ENCODE results near the gene NFIB. TPM values are rescaled to one million over a fixed set of nuclear protein-coding genes. Genes with fewer than 3 reads are reported as not detected.

Gene NFIB
- total and polyA plus RNA-seq, 2 of the 13 experiments (the other 11 are each of a cell fraction or from before 2014, with no cell fraction given): 0.98 to 4.6 TPM

DNA sequence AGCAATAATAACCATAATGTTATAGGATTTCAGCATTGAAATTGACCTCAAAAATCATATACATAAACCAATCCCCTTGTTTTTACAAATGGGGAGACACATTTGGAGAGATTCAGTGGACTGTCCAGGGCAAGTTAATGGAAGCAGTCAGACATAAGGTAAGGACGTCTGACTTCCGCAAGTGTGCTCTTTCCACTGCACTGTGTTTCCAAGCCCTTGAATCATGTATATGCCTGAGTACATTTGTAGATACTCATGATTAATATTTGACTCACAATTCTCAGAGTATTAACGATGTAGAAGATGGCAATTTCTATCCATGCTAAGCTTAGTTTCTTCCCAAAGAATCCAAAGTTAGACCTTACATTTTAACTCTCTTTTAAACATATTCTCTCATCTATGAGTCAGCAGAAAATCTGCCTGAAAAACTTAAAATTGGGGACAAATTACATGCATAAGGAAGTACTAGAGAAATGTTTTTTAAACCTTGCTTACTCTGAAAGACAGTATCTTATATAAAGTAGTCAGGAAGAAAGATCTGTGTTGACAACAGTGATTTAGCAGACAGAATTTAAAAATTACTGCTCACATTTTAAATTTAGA is 165.3 kb downstream of the NFIB start:
- no peak for ATAC-seq
- intact Hi-C loops (cut with micrococcal nuclease; ENCODE audit: unreplicated experiment): no loop called here
- H3K27me3 ChIP-seq (ENCODE audit: control insufficient read depth in 1 of 2, insufficient read depth in 2 of 2, low read length in 2 of 2): no peaks in the 10 kb centered on the region
- CTCF ChIA-PET (ENCODE audit: low intra/inter-chr PET ratio, low total read pairs): no interaction called here
- POLR2A ChIA-PET: no interaction called here
- H3K9me3 ChIP-seq (ENCODE audit: low read length): no peaks in the 10 kb centered on the region
- DNase-seq (ENCODE audit: low spot score): no peak
- BruUV-seq (replicated peaks): no TSS peak
- no peaks in the 10 kb centered on the region for H3K4me1 ChIP-seq (ENCODE audit: insufficient read depth, low read length)
- no peaks in the 10 kb centered on the region for H3K79me2 ChIP-seq (ENCODE audit: insufficient read depth, low read length)
- H4K20me1 ChIP-seq (ENCODE audit: insufficient read depth, low read length): no peaks in the 10 kb centered on the region
- WGBS (ENCODE audit: low lambda C conversion rate): 69% methylated on average over 3 of the region's 3 CpGs
- FAIRE-seq: no peak
- no peaks in the 10 kb centered on the region for H3K36me3 ChIP-seq (replicated peaks in 1 of 2; ENCODE audit: control insufficient read depth in 1 of 2, insufficient read depth in 2 of 2, low read length in 2 of 2)
- no peak overlapping the region for H2AFZ ChIP-seq (ENCODE audit: low read length)
- H3K9ac ChIP-seq (ENCODE audit: insufficient read depth, low read depth, low read length): no peak overlapping the region
- TF ChIP-seq MAFK (conservative IDR thresholded peaks at IDR 0.05 in 1 of 2, IDR thresholded peaks at IDR 0.05 in 1 of 2; ENCODE audit: low read length in 2 of 2) (peak; percentile 5 to 48; a peak in 2 of 4 replicates), TSC22D2 (CRISPR knock-in tag; IDR thresholded peaks at IDR 0.05; ENCODE audit: borderline replicate concordance) (no peak)
- no peak overlapping the region for H3K27ac ChIP-seq (ENCODE audit: extremely low read length, insufficient read depth, low read length)
- no peak overlapping the region for H3K4me3 ChIP-seq (replicated peaks in 1 of 3; ENCODE audit: insufficient read depth in 1 of 3, low read depth in 2 of 3, low read length in 3 of 3)
- in situ Hi-C loops (cut with HindIII; ENCODE audit: extremely low pct_ligation_motif_present, low pct_unique_long_range_greater_than_20kb): no loop called here
- H3K4me2 ChIP-seq (ENCODE audit: low read depth, low read length): no peak overlapping the region

DNA sequence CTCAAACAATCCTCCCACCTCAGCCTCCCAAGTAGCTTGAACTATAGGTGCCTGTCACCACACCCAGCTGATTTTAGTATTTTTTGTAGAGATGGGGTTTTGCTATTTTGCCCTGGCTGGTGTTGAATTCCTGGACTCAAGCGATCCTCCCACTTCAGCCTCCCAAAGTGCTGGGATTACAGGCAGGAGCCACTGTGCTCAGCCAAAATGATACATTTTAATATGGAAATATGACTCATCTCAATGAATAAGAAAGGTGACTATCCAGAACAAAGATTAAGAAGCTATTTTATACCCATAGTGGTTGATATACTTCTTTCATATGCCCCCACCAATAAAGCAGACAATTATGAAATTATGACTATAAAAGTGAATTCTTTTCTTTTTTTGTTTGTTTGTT is 166.2 kb downstream of the NFIB start:
- Histone ChIP-seq H4K20me1 (ENCODE audit: insufficient read depth, low read length) (no peaks in the 10 kb centered on the region), H3K79me2 (ENCODE audit: insufficient read depth, low read length) (no peaks in the 10 kb centered on the region), H3K4me2 (ENCODE audit: low read depth, low read length) (no peak overlapping the region), H3K4me3 (replicated peaks in 1 of 3; ENCODE audit: insufficient read depth in 1 of 3, low read depth in 2 of 3, low read length in 3 of 3) (no peak overlapping the region), H3K9me3 (ENCODE audit: low read length) (no peaks in the 10 kb centered on the region), H3K36me3 (replicated peaks in 1 of 2; ENCODE audit: control insufficient read depth in 1 of 2, insufficient read depth in 2 of 2, low read length in 2 of 2) (no peaks in the 10 kb centered on the region), H2AFZ (ENCODE audit: low read length) (no peak overlapping the region), H3K27ac (ENCODE audit: extremely low read length, insufficient read depth, low read length) (no peak overlapping the region), H3K27me3 (ENCODE audit: control insufficient read depth in 1 of 2, insufficient read depth in 2 of 2, low read length in 2 of 2) (no peaks in the 10 kb centered on the region), H3K9ac (ENCODE audit: insufficient read depth, low read depth, low read length) (no peak overlapping the region), H3K4me1 (ENCODE audit: insufficient read depth, low read length) (no peaks in the 10 kb centered on the region)
- CTCF ChIA-PET (ENCODE audit: low intra/inter-chr PET ratio, low total read pairs): no interaction called here
- no TSS peak for BruUV-seq (replicated peaks)
- in situ Hi-C loops (cut with HindIII; ENCODE audit: extremely low pct_ligation_motif_present, low pct_unique_long_range_greater_than_20kb) (no loop called here), intact Hi-C loops (cut with micrococcal nuclease; ENCODE audit: unreplicated experiment) (no loop called here)
- WGBS (ENCODE audit: low lambda C conversion rate): 92% methylated on average over 1 of the region's 1 CpG
- no peak for FAIRE-seq
- no peak for ATAC-seq
- no peak for DNase-seq (ENCODE audit: low spot score)
- POLR2A ChIA-PET: no interaction called here
- TF ChIP-seq MIXL1 (CRISPR knock-in tag; IDR thresholded peaks at IDR 0.05): no peak
- no peak for TF ChIP-seq U2AF2 (IDR thresholded peaks at IDR 0.05; ENCODE audit: low read depth, low read length)
- TF ChIP-seq, protein P1, sequence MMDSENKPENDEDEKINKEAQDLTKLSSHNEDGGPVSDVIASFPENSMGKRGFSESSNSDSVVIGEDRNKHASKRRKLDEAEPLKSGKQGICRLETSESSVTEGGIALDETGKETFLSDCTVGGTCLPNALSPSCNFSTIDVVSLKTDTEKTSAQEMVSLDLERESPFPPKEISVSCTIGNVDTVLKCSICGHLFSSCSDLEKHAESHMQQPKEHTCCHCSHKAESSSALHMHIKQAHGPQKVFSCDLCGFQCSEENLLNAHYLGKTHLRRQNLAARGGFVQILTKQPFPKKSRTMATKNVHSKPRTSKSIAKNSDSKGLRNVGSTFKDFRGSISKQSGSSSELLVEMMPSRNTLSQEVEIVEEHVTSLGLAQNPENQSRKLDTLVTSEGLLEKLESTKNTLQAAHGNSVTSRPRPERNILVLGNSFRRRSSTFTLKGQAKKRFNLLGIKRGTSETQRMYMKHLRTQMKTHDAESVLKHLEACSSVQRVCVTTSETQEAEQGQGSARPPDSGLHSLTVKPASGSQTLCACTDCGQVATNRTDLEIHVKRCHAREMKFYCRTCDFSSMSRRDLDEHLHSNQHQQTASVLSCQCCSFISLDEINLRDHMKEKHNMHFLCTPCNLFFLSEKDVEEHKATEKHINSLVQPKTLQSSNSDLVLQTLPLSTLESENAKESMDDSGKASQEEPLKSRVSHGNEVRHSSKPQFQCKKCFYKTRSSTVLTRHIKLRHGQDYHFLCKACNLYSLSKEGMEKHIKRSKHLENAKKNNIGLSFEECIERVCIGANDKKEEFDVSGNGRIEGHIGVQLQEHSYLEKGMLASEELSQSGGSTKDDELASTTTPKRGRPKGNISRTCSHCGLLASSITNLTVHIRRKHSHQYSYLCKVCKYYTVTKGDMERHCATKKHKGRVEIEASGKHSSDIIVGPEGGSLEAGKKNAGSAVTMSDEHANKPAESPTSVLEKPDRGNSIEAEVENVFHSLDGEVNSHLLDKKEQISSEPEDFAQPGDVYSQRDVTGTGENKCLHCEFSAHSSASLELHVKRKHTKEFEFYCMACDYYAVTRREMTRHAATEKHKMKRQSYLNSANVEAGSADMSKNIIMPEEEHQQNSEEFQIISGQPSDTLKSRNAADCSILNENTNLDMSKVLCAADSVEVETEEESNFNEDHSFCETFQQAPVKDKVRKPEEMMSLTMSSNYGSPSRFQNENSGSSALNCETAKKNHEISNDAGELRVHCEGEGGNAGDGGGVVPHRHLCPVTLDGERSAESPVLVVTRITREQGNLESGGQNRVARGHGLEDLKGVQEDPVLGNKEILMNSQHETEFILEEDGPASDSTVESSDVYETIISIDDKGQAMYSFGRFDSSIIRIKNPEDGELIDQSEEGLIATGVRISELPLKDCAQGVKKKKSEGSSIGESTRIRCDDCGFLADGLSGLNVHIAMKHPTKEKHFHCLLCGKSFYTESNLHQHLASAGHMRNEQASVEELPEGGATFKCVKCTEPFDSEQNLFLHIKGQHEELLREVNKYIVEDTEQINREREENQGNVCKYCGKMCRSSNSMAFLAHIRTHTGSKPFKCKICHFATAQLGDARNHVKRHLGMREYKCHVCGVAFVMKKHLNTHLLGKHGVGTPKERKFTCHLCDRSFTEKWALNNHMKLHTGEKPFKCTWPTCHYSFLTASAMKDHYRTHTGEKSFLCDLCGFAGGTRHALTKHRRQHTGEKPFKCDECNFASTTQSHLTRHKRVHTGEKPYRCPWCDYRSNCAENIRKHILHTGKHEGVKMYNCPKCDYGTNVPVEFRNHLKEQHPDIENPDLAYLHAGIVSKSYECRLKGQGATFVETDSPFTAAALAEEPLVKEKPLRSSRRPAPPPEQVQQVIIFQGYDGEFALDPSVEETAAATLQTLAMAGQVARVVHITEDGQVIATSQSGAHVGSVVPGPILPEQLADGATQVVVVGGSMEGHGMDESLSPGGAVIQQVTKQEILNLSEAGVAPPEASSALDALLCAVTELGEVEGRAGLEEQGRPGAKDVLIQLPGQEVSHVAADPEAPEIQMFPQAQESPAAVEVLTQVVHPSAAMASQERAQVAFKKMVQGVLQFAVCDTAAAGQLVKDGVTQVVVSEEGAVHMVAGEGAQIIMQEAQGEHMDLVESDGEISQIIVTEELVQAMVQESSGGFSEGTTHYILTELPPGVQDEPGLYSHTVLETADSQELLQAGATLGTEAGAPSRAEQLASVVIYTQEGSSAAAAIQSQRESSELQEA (CRISPR knock-in tag; IDR thresholded peaks at IDR 0.05; ENCODE audit: not compliant biosample characterization): no peak
- TF ChIP-seq, protein P2, sequence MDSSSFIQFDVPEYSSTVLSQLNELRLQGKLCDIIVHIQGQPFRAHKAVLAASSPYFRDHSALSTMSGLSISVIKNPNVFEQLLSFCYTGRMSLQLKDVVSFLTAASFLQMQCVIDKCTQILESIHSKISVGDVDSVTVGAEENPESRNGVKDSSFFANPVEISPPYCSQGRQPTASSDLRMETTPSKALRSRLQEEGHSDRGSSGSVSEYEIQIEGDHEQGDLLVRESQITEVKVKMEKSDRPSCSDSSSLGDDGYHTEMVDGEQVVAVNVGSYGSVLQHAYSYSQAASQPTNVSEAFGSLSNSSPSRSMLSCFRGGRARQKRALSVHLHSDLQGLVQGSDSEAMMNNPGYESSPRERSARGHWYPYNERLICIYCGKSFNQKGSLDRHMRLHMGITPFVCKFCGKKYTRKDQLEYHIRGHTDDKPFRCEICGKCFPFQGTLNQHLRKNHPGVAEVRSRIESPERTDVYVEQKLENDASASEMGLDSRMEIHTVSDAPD (CRISPR knock-in tag; IDR thresholded peaks at IDR 0.05): no peak
- TF ChIP-seq PAX8 (CRISPR knock-in tag; IDR thresholded peaks at IDR 0.05; ENCODE audit: borderline replicate concordance): no peak
- TF ChIP-seq ZNF558 (CRISPR knock-in tag; IDR thresholded peaks at IDR 0.05; ENCODE audit: borderline replicate concordance): no peak

All from HepG2 (cell line).